HEK293 (cell line): ENCODE data around the gene SPRN.

ENCODE experiments used
- CTCF ChIA-PET: fragments of 350-600 bp; formaldehyde crosslinking; extraction: SDS; loops from one replicate; lab custom pipeline; 2021; ENCODE audit warnings: antibody characterized with exemption; lab: Yijun Ruan, JAX
- POLR2A ChIA-PET: fragments of 300-600 bp; formaldehyde crosslinking; extraction: SDS; loops from one replicate; lab custom pipeline; 2020; ENCODE audit warnings: antibody characterized with exemption, inconsistent platforms; lab: Yijun Ruan, JAX
- H3K27ac ChIP-seq: fragments of 200-500 bp; sonication (Bioruptor generic); 2 replicates; pipeline ENCODE4 v1.5.1; 2014; ENCODE audit warnings: low read depth, low read length, control low read depth, inconsistent platforms; ENCODE audit errors: extremely low read depth
- H3K36me3 ChIP-seq, 2 experiments: fragments of 200-500 bp in 1 of 2; sonication (Bioruptor generic) in 1 of 2; 1 replicate in 1 of 2; 2 replicates in 1 of 2; pipeline ENCODE4 v1.5.1; 2014 to 2017; ENCODE audit warnings: inconsistent platforms in 2 of 2, low read length in 2 of 2; ENCODE audit not compliant: control insufficient read depth in 2 of 2, insufficient read depth in 1 of 2
- H3K4me1 ChIP-seq: fragments of 200-500 bp; sonication (Bioruptor generic); 2 replicates; pipeline ENCODE4 v1.5.1; 2014; ENCODE audit warnings: mild to moderate bottlenecking, low read length, inconsistent platforms; ENCODE audit not compliant: control insufficient read depth, insufficient read depth
- H3K4me3 ChIP-seq: 2 replicates; pipeline ENCODE4 v1.5.1; 2011; ENCODE audit warnings: low read depth, mild to moderate bottlenecking, control low read depth, low read length, moderate library complexity
- H3K9me3 ChIP-seq: fragments of 200-500 bp; sonication (Bioruptor generic); 2 replicates; pipeline ENCODE4 v1.5.1; 2014; ENCODE audit warnings: low read depth, low read length, inconsistent platforms; ENCODE audit not compliant: control insufficient read depth, insufficient read depth
- KLF9 ChIP-seq: fragments of 450-650 bp; formaldehyde crosslinking; IDR thresholded peaks from 2 replicates; pipeline ENCODE4 v1.5.1; 2016; ENCODE audit warnings: missing biosample characterization, missing genetic modification characterization, low read depth
- ZBTB20 ChIP-seq: fragments of 450-650 bp; formaldehyde crosslinking; IDR thresholded peaks from 2 replicates; pipeline ENCODE4 v1.5.1; 2016; ENCODE audit warnings: missing biosample characterization, missing genetic modification characterization
- ZBTB21 ChIP-seq: fragments of 450-650 bp; formaldehyde crosslinking; IDR thresholded peaks from 2 replicates; pipeline ENCODE4 v1.5.1; 2017; ENCODE audit warnings: missing biosample characterization, missing genetic modification characterization
- ZEB2 ChIP-seq: fragments of 450-650 bp; formaldehyde crosslinking; IDR thresholded peaks from 2 replicates; pipeline ENCODE4 v1.5.1; 2016; ENCODE audit warnings: missing biosample characterization, missing genetic modification characterization
- ZNF121 ChIP-seq: fragments of 450-650 bp; formaldehyde crosslinking; IDR thresholded peaks from 2 replicates; pipeline ENCODE4 v1.5.1; 2016; ENCODE audit warnings: missing biosample characterization, missing genetic modification characterization
- ZNF302 ChIP-seq: fragments of 450-650 bp; formaldehyde crosslinking; IDR thresholded peaks from 2 replicates; pipeline ENCODE4 v1.5.1; 2016; ENCODE audit warnings: missing biosample characterization, missing genetic modification characterization, low read depth
- ZNF621 ChIP-seq: fragments of 450-650 bp; formaldehyde crosslinking; IDR thresholded peaks from 2 replicates; pipeline ENCODE4 v1.5.1; 2017; ENCODE audit warnings: missing biosample characterization, missing genetic modification characterization
- ZNF707 ChIP-seq: fragments of 450-650 bp; formaldehyde crosslinking; IDR thresholded peaks from 2 replicates; pipeline ENCODE4 v1.5.1; 2016; ENCODE audit warnings: missing biosample characterization, missing genetic modification characterization
- ZNF776 ChIP-seq: fragments of 450-650 bp; formaldehyde crosslinking; IDR thresholded peaks from 2 replicates; pipeline ENCODE4 v1.5.0; 2017; ENCODE audit warnings: missing biosample characterization, missing genetic modification characterization, borderline replicate concordance
- TF ChIP-seq, protein P1 (sequence below): fragments of 450-650 bp; IDR thresholded peaks from 2 replicates; pipeline ENCODE4 v1.5.1; 2018; ENCODE audit warnings: missing biosample characterization, missing genetic modification characterization
- TF ChIP-seq, protein P2 (sequence below): fragments of 450-650 bp; formaldehyde crosslinking; IDR thresholded peaks from 2 replicates; pipeline ENCODE4 v1.5.1; 2016; ENCODE audit warnings: missing biosample characterization, missing genetic modification characterization
- TF ChIP-seq, protein P3 (sequence below): fragments of 450-650 bp; formaldehyde crosslinking; IDR thresholded peaks from 2 replicates; pipeline ENCODE4 v1.5.1; 2016; ENCODE audit warnings: missing biosample characterization, missing genetic modification characterization

SPRN gene

DNA sequence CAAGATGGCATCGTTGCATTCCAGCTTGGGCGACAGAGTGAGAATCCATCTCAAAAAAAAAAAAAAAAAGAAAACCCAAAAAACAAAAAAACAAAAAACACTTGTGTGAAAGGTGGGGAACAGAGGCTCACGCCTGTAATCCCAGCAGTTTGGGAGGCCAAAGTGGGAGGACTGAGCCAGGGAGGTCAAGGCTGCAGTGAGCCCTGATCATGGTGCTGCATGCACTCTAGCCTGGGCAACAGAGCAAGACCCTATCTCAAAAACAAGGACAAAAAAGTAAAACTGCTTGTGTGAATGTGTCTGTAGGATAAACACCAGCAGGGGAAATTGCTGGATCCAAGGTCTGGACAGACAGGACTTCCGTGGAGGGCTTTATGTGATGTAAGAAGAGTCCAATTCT is 40.9 kb downstream of the SPRN start:
- Histone ChIP-seq H3K4me3 (no peak overlapping the region), H3K36me3 (peaks cover 0 to 7% of the 10 kb centered on the region in 2 experiments; a peak in 1 of 3 replicates), H3K27ac (no peak overlapping the region), H3K9me3 (no peaks in the 10 kb centered on the region), H3K4me1 (no peaks in the 10 kb centered on the region)
- ChIA-PET POLR2A (interaction anchor here (0.7 kb wide), 1 partner anchor 21 kb away, joined by 4 read pairs; no protein-coding TSS in a partner anchor), CTCF (no interaction called here)
- TF ChIP-seq ZNF776 (tag by site-specific recombination) (no peak), ZNF121 (tag by site-specific recombination) (peak; percentile 58; the same call in 1 of the 2 replicates), ZNF621 (tag by site-specific recombination) (no peak)
- TF ChIP-seq, protein P1, sequence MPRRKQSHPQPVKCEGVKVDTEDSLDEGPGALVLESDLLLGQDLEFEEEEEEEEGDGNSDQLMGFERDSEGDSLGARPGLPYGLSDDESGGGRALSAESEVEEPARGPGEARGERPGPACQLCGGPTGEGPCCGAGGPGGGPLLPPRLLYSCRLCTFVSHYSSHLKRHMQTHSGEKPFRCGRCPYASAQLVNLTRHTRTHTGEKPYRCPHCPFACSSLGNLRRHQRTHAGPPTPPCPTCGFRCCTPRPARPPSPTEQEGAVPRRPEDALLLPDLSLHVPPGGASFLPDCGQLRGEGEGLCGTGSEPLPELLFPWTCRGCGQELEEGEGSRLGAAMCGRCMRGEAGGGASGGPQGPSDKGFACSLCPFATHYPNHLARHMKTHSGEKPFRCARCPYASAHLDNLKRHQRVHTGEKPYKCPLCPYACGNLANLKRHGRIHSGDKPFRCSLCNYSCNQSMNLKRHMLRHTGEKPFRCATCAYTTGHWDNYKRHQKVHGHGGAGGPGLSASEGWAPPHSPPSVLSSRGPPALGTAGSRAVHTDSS = no peak
- TF ChIP-seq, protein P2, sequence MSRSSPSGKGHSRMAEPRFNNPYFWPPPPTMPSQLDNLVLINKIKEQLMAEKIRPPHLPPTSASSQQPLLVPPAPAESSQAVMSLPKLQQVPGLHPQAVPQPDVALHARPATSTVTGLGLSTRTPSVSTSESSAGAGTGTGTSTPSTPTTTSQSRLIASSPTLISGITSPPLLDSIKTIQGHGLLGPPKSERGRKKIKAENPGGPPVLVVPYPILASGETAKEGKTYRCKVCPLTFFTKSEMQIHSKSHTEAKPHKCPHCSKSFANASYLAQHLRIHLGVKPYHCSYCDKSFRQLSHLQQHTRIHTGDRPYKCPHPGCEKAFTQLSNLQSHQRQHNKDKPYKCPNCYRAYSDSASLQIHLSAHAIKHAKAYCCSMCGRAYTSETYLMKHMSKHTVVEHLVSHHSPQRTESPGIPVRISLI = no peak

DNA sequence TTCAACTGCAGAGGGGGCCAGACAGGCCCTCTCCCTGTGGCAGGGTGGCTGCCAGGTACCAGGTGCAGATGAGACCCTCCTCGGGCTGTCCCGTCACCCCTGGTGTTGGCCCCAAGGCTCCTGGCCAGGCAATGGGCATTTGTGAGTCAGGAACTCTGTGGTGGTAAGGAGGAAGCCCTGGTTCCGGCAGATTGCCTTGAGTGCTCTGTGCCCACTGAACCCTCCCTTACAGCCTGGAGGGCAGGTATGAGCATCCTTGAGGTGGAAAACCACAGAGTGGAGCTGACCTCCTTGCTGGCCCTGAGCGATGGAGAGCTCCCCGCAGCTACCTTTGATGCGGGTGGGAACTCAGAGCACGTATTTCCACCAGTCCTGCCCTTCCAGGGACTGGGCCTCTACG is 43.4 kb downstream of the SPRN start:
- Histone ChIP-seq H3K9me3 (no peaks in the 10 kb centered on the region), H3K4me1 (no peaks in the 10 kb centered on the region), H3K4me3 (no peak overlapping the region), H3K27ac (no peak overlapping the region), H3K36me3 (peaks cover 0 to 7% of the 10 kb centered on the region in 2 experiments; a peak in 1 of 3 replicates)
- POLR2A ChIA-PET = no interaction called here
- TF ChIP-seq ZBTB21 (no peak), ZBTB20 (tag by site-specific recombination) (no peak)
- CTCF ChIA-PET = no interaction called here

DNA sequence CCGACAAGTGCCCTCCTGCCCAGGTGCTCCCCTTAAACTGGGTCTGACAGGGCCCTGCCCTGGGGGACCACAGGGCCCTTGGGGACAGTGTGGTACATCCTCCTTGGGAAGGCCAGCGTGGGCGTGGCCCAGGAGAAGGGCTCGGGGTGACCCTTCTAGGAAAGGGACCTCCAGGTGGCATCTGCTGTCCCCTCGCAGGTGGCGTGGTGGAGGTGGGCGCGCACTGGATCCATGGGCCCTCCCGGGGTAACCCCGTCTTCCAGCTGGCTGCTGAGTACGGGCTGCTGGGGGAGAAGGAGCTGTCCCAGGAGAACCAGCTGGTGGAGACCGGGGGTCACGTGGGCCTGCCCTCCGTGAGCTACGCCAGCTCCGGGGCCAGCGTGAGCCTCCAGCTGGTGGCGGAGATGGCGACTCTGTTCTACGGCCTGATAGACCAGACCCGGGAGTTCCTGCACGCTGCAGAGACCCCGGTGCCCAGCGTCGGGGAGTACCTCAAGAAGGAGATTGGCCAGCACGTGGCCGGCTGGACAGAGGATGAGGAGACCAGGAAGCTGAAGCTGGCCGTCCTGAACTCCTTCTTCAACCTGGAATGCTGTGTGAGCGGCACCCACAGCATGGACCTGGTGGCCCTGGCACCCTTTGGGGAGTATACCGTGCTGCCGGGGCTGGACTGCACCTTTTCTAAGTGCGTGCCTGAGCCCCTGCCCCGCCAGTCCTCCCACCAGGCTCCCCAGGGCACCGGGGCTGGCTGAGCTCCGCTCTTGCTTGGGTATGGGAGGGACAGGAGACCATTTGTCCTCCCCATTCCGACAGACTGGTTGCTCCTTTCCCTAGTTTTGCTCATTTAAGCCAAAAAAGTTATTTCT is 44.4 kb downstream of the SPRN start:
- no peak overlapping the region for H3K4me3 ChIP-seq
- TF ChIP-seq ZNF302 (tag by site-specific recombination) (no peak), ZEB2 (tag by site-specific recombination) (no peak), ZNF707 (tag by site-specific recombination) (no peak), KLF9 (tag by site-specific recombination) (peak; percentile 39; the same call in 1 of the 2 replicates)
- TF ChIP-seq, protein P3, sequence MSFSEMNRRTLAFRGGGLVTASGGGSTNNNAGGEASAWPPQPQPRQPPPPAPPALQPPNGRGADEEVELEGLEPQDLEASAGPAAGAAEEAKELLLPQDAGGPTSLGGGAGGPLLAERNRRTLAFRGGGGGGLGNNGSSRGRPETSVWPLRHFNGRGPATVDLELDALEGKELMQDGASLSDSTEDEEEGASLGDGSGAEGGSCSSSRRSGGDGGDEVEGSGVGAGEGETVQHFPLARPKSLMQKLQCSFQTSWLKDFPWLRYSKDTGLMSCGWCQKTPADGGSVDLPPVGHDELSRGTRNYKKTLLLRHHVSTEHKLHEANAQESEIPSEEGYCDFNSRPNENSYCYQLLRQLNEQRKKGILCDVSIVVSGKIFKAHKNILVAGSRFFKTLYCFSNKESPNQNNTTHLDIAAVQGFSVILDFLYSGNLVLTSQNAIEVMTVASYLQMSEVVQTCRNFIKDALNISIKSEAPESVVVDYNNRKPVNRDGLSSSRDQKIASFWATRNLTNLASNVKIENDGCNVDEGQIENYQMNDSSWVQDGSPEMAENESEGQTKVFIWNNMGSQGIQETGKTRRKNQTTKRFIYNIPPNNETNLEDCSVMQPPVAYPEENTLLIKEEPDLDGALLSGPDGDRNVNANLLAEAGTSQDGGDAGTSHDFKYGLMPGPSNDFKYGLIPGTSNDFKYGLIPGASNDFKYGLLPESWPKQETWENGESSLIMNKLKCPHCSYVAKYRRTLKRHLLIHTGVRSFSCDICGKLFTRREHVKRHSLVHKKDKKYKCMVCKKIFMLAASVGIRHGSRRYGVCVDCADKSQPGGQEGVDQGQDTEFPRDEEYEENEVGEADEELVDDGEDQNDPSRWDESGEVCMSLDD (tag by site-specific recombination) = 0 out of 2 replicates have a peak, but pooled peaks have one; percentile 4
- ChIA-PET CTCF (interaction anchor here (0.9 kb wide), 1 partner anchor 64 kb away, joined by 3 read pairs; no protein-coding TSS in a partner anchor), POLR2A (no interaction called here)
- peaks cover 6% of the 10 kb centered on the region; the same call in 1 of the 2 replicates for H3K4me1 ChIP-seq
- H3K27ac ChIP-seq = no peak overlapping the region
- peaks cover 0 to 7% of the 10 kb centered on the region in 2 experiments; a peak in 1 of 3 replicates for H3K36me3 ChIP-seq
- no peaks in the 10 kb centered on the region for H3K9me3 ChIP-seq
